ENCODE data around the gene EFNA2. TPM values are rescaled to one million over a fixed set of nuclear protein-coding genes. Genes with fewer than 3 reads are reported as not detected.

EFNA2 gene
- total RNA-seq, 1 donor from 2014 or later, result not detected

GRCh38 chr19:1283207-1283916, 2.3 kb upstream of the EFNA2 start:
- no peak for DNase-seq (ENCODE audit: low read depth in 2 of 2)

GRCh38 chr19:1283917-1284292, 1.8 kb upstream of the EFNA2 start:
- no peak for DNase-seq (ENCODE audit: low read depth in 2 of 2)

- DNase-seq (ENCODE audit: low read depth in 2 of 2), result no peak
These were observed 1.2 kb upstream of the EFNA2 start for GRCh38 chr19:1284293-1284978.

- no peak for DNase-seq (ENCODE audit: low read depth in 2 of 2)
These were observed 515 bp upstream of the EFNA2 start for GRCh38 chr19:1284979-1285736.

DNA sequence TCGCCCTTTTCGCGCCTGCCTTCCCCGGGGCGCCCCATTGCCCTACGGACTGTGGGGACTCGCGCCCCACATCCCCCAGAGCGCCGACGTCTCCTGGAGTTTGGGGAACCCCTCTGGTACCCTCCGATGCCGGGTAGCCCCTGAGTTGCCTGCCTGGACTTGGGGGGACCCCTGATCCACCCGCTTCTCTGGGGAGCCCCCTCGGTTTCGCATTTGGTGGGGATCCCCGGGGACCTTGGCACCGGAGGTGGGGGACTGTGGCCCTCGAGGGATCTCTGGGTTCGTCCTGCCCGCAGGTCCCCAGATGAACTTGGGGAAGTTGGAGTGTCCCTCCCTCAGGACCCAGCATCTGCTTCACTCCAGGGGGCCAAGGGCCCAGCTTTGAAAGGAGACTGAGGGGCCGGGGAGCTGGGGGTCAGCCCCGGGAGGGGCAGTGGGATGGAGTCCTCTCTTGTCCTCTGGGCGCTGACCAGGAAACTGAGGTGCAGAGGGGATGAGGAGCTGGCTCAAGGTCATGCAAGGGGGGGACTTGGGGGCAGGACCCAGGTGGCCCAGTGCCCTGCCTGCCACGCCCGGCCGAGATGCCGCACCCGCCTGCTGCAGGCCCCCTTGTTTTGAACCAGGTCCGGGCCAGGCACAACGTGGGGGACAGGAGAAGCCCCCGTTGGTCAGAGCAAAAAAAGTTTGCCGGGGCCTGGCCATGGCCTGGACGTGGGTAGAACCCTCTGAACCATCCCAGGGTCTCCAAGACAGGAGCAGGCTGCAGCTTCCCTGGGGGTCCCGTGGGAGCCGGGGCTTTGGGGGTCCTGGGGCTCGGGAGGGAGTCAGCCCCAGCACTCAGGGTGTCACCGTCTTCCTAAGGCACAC, 1.0 kb downstream of the EFNA2 start:
- DNase-seq (ENCODE audit: low read depth in 2 of 2), result no peak

- DNase-seq (ENCODE audit: low read depth in 2 of 2), result no peak
These were observed 1.9 kb downstream of the EFNA2 start for GRCh38 chr19:1287354-1288225.

DNA sequence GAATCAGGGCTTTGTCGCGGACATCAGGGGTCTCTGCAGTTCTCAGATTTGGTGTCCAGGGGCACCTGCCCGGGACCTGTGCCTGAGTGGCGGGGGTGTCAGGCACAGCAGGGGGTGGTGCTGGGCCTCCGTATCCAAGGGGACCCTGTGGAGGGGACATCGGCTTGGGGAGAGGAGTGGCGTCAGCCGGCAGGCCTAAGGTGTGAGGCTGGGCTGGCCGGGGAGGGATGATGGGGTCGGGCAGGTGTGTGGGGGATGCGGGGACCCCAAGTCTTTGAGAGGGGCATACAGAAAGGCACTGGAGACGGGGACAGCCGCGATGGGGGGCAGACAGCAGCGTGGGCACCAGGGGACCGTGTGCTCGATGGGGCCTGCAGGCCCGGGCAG, 2.5 kb downstream of the EFNA2 start:
- no peak for DNase-seq (ENCODE audit: low read depth in 2 of 2)

DNA sequence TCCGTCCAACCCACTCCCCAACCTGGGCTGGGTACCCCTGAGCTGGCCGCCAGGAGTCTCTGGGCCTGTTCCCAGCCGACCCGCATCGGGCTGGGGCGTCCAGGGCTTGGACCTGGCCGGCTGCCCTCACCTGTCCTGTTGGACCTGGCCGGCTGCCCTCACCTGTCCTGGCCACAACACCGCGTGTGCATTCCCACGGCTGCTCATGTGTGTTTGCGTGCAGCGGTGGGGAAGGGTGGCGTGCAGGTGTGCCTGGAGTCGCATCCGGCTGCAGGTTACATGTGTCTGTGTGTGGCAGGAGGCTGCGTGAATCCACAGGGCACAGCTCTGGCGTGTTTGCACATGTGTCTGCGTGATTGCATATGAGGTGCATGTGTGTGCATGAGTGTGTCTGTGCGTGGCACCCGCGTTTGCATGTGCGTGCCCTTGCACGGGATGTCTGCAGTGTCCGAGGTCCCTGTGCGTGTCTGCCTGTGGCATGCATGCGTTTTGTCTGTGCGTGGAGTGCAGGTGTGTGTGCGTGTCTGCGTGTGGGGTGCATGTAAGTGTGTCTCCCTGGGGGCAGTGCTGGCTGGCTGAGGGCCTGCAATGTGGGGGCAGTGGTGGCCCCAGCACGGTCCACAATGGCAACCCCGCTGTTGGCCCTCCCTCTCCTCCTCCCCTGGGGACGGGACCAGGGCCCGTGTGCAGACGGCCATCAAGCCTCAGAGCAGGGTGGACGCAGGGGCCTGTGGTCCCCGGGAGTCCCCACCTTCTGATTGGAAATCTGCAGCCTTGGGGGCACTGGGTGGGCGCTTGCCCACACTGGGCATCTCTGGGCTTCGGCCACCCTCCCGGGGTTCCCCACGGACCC, 3.4 kb downstream of the EFNA2 start:
- no peak for DNase-seq (ENCODE audit: low read depth in 2 of 2)

DNA sequence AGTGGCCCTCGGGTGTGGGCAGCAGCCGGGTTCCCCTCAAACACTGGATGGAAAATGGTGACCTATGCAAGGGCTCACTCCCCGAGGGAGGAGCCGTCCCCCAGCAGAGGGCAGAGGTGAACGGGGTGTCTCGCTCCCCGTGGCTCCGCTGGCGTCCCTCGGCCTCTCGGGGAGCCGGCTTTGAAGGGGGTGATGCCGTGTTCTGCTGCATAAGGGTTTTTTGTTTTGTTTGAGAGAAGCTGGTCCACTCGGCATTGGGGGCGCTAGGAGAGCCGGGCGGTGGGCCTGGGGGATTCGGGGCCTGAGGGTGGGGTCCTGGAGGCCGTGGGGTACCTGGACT, 4.0 kb downstream of the EFNA2 start:
- no peak for DNase-seq (ENCODE audit: low read depth in 2 of 2)

DNA sequence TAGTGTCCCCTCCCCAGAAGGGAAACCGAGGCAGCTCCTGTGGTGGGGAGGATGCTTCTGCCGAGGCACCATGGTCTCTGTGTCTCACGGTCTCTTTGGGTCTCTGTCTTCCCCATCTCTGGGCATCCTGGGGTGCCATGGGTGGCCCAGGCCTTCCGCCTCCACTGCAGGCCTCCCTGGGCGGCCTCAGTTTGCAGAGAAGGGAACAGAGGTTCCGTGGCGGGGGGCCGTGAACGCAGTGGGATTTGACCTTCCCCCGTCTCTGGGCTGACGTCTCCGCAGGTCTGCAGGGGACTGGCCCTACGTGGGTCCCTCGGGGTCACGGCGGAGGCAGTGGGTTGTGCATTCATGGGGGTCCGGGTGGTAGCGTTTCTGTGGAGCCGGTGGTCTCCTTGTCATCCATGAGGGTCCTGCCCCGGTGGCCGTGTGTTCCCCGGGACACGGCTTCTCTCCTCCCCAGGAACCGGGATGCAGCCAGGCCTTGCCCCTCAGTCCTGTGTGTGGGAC, 4.6 kb downstream of the EFNA2 start:
- DNase-seq (ENCODE audit: low read depth in 2 of 2), result no peak

GRCh38 chr19:1290703-1291651, 5.3 kb downstream of the EFNA2 start:
- no peak for DNase-seq (ENCODE audit: low read depth in 2 of 2)

DNA sequence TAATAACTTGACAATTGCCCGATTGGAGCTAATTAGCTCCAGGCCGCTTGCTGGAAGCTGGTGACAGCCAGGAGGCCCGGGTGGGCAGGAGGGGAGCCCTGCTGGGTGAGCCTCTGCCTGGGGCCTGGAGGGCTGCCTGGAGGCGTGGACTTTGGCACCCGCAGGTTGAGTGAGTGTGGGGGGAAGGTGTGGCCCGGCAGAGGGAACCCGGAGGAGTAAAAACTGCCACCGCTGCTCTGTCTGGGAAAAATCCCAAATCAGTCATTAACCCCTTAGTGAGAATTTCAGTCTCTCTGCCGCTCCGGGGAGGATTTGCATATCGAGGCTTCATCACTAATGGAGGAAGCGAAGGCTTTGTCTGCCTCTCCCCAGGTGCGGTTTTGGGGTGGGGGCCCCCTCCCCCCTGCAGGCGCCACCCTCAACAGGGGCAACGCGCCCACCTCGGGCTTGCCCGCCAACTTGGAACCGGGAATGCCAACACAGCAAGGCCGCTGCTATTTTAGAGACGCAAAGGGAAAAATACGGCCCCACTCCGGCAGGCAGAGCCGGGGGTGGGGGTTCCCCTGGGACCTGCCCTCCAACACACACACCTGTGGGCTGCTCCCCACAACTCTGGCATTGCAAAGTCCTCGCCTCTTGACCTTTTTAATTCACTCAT, 6.2 kb downstream of the EFNA2 start:
- DNase-seq (ENCODE audit: low read depth in 2 of 2), result no peak

DNA sequence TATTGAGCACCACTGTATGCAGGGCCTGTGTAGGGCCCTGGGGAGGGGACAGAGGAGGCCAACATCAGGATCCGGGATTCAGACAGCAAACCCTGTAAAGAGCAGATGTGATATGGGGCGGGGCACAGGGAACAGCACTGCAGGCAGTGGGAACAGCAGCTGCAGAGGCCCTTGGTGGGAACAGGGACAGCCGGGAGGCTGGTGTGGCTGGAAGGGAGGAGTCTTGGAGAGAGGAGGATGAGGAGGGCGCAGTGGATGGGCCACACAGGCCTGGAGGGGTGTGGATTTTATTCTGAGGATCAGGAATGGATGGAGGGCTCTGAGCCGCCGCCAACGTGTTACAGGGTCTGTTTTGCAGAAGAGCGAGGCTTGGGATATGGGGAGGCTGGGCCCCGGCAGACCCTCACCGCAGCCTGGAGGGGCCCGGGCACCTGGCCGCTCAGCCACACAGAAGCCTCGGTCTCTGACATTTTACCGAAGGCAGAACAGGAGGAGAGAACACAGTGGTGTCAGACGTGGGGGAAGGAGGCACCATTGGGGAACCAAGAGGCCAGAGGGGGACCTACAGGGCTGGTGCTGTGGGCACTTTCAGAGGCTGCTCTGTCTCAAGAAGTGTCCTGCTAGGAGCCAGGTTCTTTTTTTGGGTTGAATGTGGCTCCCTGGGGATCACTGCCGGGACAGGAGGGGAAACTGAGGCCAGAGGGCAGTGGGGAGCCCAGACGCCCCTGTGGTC, 6.9 kb downstream of the EFNA2 start:
- no peak for DNase-seq (ENCODE audit: low read depth in 2 of 2)

DNA sequence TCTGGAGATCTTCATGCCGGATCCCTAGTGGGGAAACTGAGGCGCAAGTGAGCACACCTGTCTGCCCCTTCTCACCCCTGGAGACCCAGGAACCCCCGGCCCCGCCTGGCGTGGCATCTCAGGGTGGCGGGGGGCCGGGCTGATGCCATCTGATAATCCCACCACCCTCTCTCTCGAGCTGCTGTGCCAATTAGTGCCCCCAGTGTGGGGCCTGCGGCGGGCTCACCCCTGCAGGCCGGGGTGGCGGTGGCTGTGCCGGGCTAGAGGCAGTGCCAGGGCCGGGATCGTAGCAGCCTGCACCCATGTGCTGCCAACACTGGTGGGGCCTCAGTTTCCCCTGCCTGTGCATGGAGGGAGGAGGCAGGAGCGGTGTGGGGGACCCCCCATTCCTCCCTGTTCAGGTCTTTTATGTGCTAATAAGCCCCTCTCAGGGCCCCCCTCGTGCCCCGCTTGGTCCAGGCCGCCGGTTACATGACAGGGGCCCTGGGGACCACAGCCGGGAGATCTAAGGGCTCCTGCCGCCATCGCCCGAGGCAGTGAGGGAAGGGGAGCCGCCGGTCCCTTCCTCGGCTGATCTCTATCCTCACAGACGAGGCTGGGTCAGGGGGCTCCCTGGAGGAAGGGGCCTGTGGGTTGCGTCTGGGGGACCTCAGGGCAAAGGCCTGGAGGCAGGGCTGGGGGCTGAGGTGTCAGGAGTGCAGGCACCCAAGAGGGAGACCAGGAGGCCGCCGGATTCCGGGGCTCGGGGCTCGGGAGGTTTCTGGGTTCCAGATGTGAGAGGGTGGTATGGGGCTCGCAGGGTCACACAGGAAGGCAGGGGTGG, 8.3 kb downstream of the EFNA2 start:
- DNase-seq (ENCODE audit: low read depth in 2 of 2), result no peak

- DNase-seq (ENCODE audit: low read depth in 2 of 2), result no peak
These were observed 9.0 kb downstream of the EFNA2 start for GRCh38 chr19:1294688-1295087.
